22Rv1 (cell line): ENCODE data around the gene MMP17.
"Not testable (repeated sequence)": the region's sequence is repeated elsewhere in the genome, so short reads cannot be mapped to it uniquely, and the experiment has no call there.

ENCODE experiments used
- H3K27ac ChIP-seq: fragments of 450-650 bp; 2 replicates; pipeline ENCODE4 v1.5.1; 2017
- CTCF ChIP-seq: fragments of 450-650 bp; IDR thresholded peaks from 2 replicates; pipeline ENCODE4 v1.5.1; 2017; ENCODE audit warnings: mild to moderate bottlenecking
- ZFX ChIP-seq: fragments of 450-650 bp; IDR thresholded peaks from 2 replicates; pipeline ENCODE4 v1.6.1; 2017; ENCODE audit warnings: antibody characterized with exemption, borderline replicate concordance

MMP17 gene

GRCh38 chr12:131872154-131873051 is 44.2 kb downstream of the MMP17 start:
- no peak for TF ChIP-seq ZFX
- peak overlapping the region; percentile 38 for H3K27ac ChIP-seq

GRCh38 chr12:131873293-131873692 is 45.1 kb downstream of the MMP17 start:
- no peak for TF ChIP-seq CTCF
- no peak for TF ChIP-seq ZFX
- no peak overlapping the region for H3K27ac ChIP-seq

DNA sequence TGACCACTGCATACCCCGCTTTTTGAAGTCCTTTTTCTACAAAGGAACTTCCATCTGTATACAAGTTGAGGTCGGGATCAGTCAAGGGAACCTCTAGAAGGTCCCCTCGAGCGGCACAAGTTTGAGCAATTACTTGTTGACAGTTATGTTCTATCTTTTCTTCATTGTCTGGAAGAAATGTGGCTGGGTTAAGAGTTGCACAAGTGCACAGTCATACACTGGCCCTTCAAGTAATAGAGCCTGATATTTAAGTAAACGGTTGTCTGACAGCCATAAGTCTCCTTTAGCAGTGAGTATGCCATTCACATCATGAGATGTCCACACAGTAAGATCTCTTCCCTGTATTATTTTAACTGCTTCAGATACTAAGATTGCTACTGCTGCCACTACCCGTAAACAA is 46.8 kb downstream of the MMP17 start:
- H3K27ac ChIP-seq: not testable (repeated sequence)

DNA sequence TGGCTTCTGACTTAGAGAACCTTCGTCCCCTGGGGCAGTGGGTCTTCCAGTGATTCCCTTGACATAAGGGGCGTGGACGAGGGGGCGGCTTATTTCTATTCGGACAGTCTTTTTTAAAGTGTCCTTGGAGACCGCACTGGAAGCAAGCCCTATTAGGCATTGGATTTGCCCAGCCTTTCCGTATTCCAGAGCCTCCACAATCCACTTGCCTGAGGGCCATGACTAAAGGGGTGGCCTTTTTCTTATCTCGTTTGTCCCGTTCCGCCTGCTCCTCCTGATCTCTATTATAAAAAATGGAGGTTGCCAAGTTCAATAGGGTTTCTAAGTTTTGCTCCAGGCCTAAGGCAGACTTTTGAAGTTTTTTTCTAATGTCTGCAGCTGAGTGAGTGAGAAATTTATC is 49.0 kb downstream of the MMP17 start:
- not testable (repeated sequence) for H3K27ac ChIP-seq

DNA sequence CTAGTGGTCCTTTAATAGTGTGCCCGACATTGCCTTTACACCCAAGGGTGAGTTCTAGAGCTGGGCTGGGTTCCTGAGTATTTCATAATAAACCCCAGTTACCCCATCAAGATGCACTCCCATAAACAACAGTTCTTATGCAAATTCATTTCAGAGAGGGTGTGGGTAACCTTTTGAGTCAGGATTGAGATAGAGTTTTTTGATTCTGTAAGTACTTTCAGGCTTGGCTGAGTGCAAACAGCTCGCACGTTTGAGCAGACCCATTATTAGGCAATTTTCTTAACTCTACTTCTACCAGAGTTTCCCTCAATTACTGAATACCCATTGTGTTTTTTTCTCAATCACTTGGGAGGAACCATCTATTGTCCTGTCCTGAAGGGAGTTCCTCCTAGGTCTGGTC is 50.2 kb downstream of the MMP17 start:
- not testable (repeated sequence) for H3K27ac ChIP-seq

GRCh38 chr12:131882804-131883520 is 54.8 kb downstream of the MMP17 start:
- H3K27ac ChIP-seq: no peak overlapping the region
- no peak for TF ChIP-seq CTCF
- no peak for TF ChIP-seq ZFX

DNA sequence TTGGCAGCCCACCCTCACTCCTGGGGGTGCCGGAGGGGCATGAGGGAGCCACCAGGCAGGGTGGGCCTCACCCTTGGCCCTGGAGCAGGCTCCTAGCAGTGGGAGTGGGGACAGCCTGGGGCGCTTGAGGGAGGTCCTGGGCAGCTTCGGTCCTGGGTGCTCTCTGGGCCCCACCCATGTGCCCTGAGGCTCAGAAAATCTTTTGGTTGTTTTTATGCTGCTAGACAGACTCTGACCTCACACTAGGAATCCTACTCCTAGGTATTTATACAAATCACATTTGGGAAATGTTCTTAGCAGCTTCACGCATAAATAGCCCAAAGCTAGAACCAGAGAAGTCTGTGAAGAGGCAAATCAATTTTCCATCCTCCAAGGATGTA is 55.3 kb downstream of the MMP17 start:
- TF ChIP-seq CTCF (no peak), ZFX (no peak)
- no peak overlapping the region for H3K27ac ChIP-seq

GRCh38 chr12:131885076-131885475 is 56.9 kb downstream of the MMP17 start:
- H3K27ac ChIP-seq: not testable (repeated sequence)

GRCh38 chr12:131885543-131886057 is 57.4 kb downstream of the MMP17 start:
- H3K27ac ChIP-seq: no peak overlapping the region
- no peak for TF ChIP-seq CTCF
- TF ChIP-seq ZFX: no peak

DNA sequence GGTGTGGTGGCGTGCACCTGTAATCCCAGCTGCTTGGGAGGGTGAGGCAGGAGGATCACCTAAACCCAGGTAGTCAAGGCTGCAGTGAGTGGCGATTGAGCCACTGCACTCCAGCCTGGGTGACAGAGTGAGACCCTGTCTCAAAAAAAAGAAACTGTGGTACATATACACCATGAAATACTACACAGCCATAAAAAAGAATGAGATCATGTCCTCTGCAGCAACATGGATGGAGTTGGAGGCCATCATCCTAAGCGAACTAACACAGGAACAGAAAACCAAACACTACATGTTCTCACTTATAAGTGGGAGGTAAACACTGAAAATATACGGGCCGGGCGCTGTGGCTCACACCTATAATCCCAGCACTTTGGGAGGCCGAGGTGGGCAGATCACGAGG is 63.5 kb downstream of the MMP17 start:
- not testable (repeated sequence) for H3K27ac ChIP-seq
